Measurements from ENCODE around the gene EARS2.
"Not testable (repeated sequence)": the region's sequence is repeated elsewhere in the genome, so short reads cannot be mapped to it uniquely, and the experiment has no call there.

EARS2 gene

GRCh38 chr16:23504453-23505179 lies 52.5 kb downstream of the EARS2 start:
- DNase-seq: no peak

GRCh38 chr16:23504076-23504452 lies 53.1 kb downstream of the EARS2 start:
- DNase-seq: no peak

- no peak for DNase-seq
Measured at GRCh38 chr16:23502466-23502865, 54.7 kb downstream of the EARS2 start.

GRCh38 chr16:23501291-23501690 lies 55.9 kb downstream of the EARS2 start:
- DNase-seq: no peak

- DNase-seq: no peak
Measured at GRCh38 chr16:23500862-23501225, 56.3 kb downstream of the EARS2 start.

GRCh38 chr16:23500212-23500861 lies 56.8 kb downstream of the EARS2 start:
- no peak for DNase-seq

GRCh38 chr16:23499801-23500200 lies 57.3 kb downstream of the EARS2 start:
- no peak for DNase-seq

- no peak for DNase-seq
Measured at GRCh38 chr16:23498863-23499262, 58.3 kb downstream of the EARS2 start.

- DNase-seq: no peak
Measured at GRCh38 chr16:23497543-23497868, 59.6 kb downstream of the EARS2 start.

- DNase-seq: no peak
Measured at GRCh38 chr16:23496821-23497542, 60.2 kb downstream of the EARS2 start.

- no peak for DNase-seq
Measured at GRCh38 chr16:23495671-23496070, 61.5 kb downstream of the EARS2 start.

- no peak for DNase-seq
Measured at GRCh38 chr16:23494188-23494587, 63.0 kb downstream of the EARS2 start.

GRCh38 chr16:23491490-23492391 lies 65.4 kb downstream of the EARS2 start:
- DNase-seq: no peak

- DNase-seq: no peak
Measured at GRCh38 chr16:23486480-23486879, 70.7 kb downstream of the EARS2 start.

GRCh38 chr16:23485841-23486240 lies 71.3 kb downstream of the EARS2 start:
- DNase-seq: no peak

- DNase-seq: no peak
Measured at GRCh38 chr16:23485257-23485614, 71.9 kb downstream of the EARS2 start.

- no peak for DNase-seq
Measured at GRCh38 chr16:23484510-23485256, 72.5 kb downstream of the EARS2 start.

- DNase-seq: not testable (repeated sequence)
Measured at GRCh38 chr16:23483492-23483891, 73.7 kb downstream of the EARS2 start.

- DNase-seq: no peak
Measured at GRCh38 chr16:23482778-23483177, 74.4 kb downstream of the EARS2 start.

- DNase-seq: no peak
Measured at GRCh38 chr16:23480257-23480656, 76.9 kb downstream of the EARS2 start.

- DNase-seq: no peak
Measured at GRCh38 chr16:23479138-23479537, 78.0 kb downstream of the EARS2 start.

GRCh38 chr16:23478566-23478965 lies 78.6 kb downstream of the EARS2 start:
- no peak for DNase-seq

GRCh38 chr16:23476289-23476688 lies 80.9 kb downstream of the EARS2 start:
- no peak for DNase-seq

Measured in NCI-H2029 (cell line).